SIG-M5 (cell line): ENCODE results near the gene SLC17A9.

Experiments
- DNase-seq: peaks from one replicate; lab custom pipeline; 2025; lab: John Stamatoyannopoulos, UW

Gene SLC17A9

GRCh38 chr20:63005365-63005861 lies 52.9 kb downstream of the SLC17A9 start:
- no peak for DNase-seq

GRCh38 chr20:63005862-63006539 lies 53.5 kb downstream of the SLC17A9 start:
- no peak for DNase-seq

GRCh38 chr20:63006540-63007359 lies 54.2 kb downstream of the SLC17A9 start, which contains the start of gene BHLHE23:
BHLHE23 (minus strand) TSS chr20:63006964; CDS start chr20:63006774, 190 bp downstream.
- DNase-seq, result no peak

- no peak for DNase-seq
Observed at GRCh38 chr20:63007360-63007645, 54.8 kb downstream of the SLC17A9 start.

GRCh38 chr20:63007646-63008488 lies 55.4 kb downstream of the SLC17A9 start:
- DNase-seq, result no peak

DNA sequence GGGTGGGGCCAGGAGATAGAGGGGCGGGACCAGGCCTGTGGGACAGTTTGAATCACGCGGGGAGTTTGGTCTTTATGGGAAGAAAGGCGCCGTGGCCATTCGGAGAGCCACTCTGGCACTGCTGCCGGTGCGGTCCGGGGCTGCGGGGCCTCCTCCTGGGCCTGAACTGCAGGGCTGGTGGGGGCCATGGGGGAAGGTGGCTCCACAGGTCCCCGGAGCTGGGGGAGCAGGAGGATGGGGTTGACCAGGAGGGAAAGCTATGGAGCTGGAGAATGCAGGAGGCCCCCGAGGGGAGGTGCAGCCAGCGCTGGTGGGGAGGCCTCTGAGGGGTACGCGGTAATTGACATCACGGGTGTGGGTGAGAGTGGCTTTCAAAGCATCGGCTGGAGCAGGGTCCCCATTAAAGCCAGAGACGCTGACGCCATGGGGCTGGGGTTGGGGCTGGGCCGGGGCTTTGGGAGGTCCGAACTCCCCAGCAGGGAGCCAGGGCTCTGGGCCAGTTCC lies 56.1 kb downstream of the SLC17A9 start:
- no peak for DNase-seq

DNA sequence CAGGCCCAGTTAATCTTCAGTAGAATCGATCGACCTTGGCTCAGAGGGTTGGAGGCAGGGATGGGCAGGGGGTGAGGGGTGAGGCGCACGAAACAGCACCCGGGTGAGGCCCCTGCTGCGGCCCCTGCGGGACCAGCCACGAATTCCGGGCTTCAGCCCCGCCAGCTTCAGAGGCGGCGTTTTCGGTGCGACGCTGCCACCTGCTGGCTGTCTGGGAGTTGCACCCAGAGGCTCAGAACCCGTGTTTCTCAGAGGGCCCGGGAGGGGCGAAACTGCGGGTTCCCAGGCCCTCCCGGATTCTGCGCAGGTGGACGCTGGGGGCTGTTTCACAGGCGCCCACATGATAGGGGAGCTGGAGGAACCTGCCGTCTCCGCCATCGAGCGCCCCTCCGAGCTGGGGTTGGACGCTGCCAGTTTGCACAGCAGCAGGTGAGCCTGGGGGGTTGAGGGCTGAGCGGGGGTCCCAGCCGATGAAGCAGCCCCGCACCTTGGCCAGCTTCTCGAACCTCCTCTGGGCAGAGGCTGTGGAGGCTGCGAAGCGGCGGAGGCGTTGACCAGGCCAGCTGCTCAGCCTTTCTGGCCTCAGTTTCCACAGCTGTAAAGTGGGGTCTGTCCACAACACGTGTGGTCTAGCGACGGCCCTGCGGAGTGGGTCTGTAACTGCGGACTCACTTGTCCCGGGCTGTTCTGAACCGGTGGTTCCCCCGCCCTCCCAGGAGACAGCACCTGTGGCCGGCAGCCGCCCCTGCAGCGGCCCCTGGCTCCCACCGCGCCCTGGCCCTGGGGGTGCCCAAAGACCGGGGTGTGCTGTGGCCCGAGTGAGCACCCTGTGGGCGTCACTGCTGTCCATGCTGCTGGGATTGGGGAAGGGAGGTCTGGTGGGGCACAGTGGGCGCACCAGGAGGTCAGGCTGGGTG lies 56.8 kb downstream of the SLC17A9 start:
- DNase-seq, result no peak

- no peak for DNase-seq
Observed at GRCh38 chr20:63009988-63010769, 57.7 kb downstream of the SLC17A9 start.

- DNase-seq, result no peak
Observed at GRCh38 chr20:63011798-63012197, 59.3 kb downstream of the SLC17A9 start.

DNA sequence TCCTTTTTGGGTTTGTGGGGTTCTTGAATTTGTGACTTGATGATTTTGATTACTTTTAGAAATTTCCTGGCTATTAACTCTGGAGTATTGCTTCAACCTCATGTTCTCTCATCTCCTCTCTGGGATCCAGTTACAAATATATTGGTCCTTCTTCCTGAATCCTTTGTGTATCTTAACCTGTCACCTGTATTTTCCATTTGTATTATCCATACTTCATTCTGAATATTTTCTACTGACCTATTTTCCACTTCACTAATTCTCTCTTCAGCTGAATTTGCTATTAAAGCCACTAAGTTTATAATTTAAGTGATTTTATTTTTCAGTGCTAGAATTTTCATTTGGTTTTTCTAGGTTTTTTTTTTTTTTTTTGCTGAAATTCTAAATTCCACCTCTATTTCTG lies 60.7 kb downstream of the SLC17A9 start:
- no peak for DNase-seq

GRCh38 chr20:63014287-63014686 lies 61.8 kb downstream of the SLC17A9 start:
- DNase-seq, result no peak

DNA sequence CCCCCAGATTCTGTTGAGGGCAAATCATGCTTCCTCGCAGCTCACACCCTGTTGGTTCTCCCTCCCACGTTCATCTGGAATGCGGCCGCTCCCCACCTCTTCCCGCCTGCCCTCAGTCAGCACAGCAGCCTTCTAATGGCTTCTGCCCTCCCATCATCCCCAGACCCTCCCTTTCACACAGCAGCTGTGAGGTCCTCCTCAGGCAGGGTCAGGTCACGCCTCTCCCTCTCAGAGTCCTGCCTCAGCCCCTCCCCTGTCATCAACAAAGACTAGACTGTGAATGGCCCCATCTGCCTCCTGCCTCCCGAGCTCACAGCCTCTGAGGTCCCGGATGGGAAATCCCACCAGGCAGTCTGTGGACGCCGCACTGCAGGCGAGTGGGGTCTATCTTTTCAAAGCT lies 62.2 kb downstream of the SLC17A9 start:
- DNase-seq, result no peak

- DNase-seq, result no peak
Observed at GRCh38 chr20:63015147-63015661, 62.7 kb downstream of the SLC17A9 start.

GRCh38 chr20:63015662-63016361 lies 63.3 kb downstream of the SLC17A9 start:
- no peak for DNase-seq

GRCh38 chr20:63016514-63017075 lies 64.1 kb downstream of the SLC17A9 start:
- no peak for DNase-seq

GRCh38 chr20:63017076-63017825 lies 64.7 kb downstream of the SLC17A9 start:
- DNase-seq, result no peak

- no peak for DNase-seq
Observed at GRCh38 chr20:63017826-63018411, 65.4 kb downstream of the SLC17A9 start.
